HG03432 (cell line): Measurements from ENCODE around the gene LTBP3.

ENCODE experiments used
- ATAC-seq: cut with Tn5 transposase; IDR thresholded peaks from one replicate; pipeline ENCODE4 v1.9.1; 2021; ENCODE audit warnings: mild to moderate bottlenecking, moderate library complexity; ENCODE audit not compliant: unreplicated experiment

The LTBP3 gene

DNA sequence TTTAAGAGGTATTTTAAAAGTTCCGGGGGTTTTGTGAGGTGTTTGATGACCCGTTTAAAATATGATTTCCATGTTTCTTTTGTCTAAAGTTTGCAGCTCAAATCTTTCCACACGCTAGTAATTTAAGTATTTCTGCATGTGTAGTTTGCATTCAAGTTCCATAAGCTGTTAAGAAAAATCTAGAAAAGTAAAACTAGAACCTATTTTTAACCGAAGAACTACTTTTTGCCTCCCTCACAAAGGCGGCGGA is 59.5 kb downstream of the LTBP3 start:
- no peak for ATAC-seq

DNA sequence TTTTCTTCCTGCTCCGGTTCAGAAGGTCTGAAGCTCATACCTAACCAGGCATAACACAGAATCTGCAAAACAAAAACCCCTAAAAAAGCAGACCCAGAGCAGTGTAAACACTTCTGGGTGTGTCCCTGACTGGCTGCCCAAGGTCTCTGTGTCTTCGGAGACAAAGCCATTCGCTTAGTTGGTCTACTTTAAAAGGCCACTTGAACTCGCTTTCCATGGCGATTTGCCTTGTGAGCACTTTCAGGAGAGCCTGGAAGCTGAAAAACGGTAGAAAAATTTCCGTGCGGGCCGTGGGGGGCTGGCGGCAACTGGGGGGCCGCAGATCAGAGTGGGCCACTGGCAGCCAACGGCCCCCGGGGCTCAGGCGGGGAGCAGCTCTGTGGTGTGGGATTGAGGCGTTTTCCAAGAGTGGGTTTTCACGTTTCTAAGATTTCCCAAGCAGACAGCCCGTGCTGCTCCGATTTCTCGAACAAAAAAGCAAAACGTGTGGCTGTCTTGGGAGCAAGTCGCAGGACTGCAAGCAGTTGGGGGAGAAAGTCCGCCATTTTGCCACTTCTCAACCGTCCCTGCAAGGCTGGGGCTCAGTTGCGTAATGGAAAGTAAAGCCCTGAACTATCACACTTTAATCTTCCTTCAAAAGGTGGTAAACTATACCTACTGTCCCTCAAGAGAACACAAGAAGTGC is 60.0 kb downstream of the LTBP3 start:
- ATAC-seq: no peak

DNA sequence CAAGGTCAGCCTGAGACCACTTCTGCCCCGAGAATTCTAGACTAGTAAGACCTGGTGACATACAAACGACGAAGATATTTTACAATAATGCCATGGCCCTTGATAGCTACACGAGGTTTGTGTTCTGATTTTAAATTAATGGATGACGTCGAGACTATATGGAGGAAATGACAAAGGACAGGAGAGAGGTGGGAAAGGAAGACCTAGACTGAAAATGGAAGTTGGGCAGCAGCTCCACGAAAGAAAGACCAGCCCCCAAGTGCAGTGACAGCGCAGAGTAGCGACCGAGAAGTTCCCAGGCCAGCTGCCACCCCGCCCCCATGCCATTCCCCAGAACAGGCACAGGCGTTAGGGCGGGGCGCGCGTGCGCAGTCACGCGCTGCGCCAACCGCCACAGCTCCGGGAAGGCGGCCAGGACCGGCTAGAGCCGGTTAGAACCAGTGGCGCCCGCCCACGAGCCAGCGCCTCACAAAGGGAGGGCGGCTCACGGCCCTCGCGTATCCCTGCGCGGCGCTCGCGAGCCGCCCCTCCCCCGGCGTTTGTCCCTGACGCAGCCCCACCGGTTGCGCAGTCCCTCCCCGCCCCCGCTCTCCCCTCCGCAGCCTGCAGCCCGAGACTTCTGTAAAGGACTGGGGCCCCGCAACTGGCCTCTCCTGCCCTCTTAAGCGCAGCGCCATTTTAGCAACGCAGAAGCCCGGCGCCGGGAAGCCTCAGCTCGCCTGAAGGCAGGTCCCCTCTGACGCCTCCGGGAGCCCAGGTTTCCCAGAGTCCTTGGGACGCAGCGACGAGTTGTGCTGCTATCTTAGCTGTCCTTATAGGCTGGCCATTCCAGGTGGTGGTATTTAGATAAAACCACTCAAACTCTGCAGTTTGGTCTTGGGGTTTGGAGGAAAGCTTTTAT is 60.8 kb downstream of the LTBP3 start:
- ATAC-seq: peak; percentile 64

DNA sequence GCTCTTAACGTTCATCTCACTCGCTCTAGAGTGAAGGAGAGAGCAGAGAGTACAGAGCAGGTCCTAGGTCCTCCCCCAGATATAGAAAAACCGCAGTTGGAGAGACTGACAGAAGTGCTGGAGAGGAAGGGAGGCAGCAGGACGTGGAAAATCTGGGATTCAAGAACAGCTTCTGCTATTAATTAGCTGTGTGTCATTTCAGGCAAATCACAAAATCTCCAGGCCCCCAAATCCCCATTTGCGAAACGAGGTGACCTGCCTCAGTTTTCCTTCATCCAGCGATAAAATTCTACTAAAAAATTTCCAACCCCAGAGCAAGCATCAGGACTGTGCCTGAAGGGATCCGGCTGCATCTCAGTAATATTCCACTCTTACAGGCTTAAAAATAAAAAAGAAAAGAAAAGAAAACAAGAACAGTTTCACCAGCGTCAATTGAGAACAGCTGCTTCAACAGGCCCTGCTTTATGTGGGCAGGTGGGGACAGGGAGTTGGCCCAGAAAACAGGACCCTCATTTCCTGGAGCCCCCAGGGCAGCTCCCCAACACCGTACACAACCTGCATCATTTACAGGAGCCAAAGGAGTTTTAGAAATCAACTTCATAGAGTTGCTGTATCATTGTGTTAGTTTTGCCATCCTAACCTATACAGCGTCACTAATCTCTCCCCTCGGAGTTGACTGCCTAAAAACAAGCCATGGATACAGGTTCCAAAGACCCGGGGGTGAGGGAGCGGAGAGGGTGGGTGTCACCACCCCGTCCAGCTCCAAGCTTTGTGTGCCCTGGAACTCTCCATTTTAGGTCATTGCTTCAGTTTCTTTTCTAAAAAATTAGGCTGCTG is 61.6 kb downstream of the LTBP3 start:
- no peak for ATAC-seq

DNA sequence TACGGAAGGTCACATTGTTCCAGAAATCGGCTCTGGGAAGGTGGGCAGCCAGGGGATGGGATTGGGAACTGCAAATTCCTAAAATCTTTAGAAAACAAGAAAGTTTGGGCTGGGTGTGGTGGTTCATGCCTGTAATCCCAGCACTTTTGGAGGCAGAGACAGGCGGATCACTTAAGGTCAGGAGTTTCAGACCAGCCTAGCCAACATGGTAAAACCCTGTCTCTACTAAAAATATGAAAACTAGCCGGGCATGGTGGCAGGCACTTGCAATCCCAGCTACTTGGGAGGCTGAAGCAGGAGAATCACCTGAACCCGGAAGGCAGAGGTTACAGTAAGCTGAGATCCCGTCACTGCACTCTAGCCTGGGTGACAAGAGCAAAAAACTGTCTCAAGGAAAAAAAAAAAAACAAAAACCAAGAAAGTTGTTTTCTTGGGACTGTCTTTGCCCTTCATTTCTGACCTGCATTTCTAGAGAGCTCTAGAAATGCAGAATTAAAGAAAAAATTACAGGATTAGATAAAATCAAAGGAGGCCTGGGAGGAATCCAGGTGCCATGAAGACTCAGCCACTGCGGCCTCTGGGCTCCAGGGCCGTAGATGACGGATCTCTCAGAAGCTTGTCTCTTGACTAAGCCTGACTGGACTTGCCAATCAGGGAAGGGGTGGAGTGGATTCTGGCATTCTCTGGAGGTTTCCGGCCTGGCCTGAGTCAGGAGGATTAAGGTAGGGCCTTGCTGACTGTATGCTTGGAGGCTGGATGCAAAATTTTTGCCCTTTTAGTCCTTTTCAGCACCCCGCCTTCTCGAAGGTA is 64.6 kb downstream of the LTBP3 start:
- no peak for ATAC-seq

DNA sequence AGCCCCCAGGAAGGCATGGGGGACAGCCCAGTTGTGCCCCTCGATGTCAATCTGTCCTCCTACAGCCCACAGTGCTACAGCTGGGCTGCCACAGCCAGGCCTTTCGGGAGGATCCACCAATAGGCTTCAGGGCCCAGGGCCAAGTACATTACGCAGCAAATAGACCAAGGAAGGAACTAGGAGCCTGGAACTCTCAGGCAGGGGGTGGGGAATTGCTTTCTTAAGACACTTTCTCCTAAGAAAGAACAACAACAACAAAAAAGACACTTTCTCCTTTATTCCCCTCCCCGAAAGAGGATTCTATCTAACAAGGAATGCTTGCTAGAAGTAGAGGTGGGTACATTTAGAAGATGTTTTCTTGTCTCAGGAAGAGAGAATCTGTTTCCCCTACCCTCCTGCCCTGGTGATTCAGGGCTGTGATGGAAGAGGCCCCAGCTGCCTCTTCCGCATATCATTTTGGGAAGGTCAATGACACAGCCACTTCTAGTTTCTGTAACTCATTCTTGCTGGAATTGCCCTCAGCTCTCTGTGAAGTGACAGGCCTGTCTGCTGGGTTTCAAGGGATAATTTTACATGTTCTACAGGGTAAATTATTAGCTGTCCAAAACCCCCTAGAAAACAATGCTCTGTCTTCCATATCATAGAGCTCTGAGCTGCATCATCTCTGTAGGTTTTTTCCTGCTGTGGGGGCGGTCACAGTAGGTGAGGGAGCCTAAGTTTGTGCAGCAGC is 65.4 kb downstream of the LTBP3 start:
- peak; percentile 27 for ATAC-seq

DNA sequence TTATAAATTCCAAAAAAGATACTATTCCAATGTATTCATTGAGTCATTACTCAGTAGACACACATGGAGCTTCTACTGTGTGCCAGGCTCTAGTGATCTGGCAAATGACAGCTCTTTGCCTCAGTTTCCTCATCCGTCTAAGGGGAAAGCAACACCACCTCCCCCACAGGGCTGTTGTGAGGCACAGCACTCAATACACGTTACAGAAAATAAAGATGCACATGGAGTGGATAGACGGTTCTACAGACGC is 65.8 kb downstream of the LTBP3 start:
- no peak for ATAC-seq

DNA sequence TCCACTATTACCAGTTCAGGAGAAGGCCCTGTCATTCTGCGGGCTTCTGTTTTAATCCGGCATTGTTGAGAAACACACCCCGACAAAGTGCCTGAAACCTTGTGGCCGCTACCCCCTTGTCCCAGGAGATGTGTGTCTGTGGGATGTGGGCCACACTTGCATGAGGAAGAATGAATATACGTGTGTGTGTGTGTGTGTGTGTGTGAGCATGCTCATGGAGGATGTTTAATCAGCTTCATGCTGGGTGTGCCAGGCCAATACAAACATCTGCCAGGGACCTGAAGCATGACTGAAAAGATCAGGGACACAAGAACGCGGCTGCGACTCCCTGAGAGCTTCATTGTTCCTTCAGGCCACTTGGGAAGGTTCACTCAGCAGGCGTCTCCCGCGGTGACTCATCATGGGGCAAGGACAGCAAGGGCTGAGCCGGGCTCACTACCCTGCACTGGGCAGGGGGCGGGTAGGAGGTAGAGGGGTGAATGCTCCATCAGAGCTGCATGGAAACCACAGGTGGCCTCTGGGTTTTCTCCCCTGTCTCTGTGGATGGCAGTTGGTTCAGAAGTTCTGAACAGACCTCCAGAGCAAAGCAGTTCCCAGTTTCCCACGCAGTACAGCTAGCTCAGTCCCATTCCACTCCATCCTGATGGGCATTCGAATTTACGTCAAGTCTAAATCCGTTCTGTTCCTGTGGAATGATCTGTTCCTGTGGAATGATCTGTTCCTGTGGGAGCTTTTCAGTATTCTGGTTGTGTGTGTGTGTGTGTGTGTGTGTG is 66.4 kb downstream of the LTBP3 start:
- ATAC-seq: no peak

DNA sequence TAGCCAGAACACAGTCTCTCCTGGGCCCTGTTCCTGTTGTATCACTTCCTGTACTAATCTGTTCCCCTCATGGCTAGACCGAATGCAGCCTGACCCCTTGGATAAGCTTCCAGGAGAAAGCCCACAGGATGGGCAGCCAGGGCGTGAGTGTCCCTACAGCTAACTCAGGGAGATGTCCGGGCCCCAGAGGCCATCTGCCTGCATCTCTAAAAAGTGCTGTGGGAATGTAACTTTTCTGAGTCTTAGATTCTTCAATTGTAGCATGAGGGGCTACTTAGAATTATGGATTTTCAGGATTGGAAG is 67.0 kb downstream of the LTBP3 start:
- ATAC-seq: no peak

DNA sequence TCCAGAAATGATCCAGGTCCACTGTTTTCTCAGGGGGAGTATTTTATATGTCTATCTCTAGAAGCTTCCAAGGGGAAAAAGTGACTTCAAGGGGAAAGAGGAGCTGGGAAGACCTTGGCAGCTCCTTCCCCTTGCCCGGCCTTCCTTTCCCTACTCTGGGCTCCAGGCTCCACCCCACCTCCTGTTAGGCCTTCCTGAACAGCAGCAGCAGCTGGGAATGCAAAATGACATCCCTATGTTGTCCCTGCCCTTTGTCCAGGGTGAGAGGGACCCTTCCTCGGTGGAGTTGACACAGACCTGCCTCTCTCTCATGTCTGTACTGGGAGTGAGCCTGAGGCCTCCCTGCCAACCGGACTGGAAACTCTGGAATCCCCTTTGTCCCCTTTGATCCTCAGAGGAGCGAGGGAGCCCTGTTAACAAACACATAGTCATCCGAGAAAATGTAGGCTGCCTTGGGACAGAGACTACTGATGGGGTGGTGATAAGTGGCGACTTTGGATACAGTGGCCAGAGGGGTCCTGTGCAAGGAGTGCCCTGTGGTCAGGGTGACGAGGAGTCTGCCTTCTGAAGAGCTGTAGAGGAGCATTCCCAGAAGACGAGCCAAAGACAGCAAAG is 68.3 kb downstream of the LTBP3 start:
- ATAC-seq: no peak

DNA sequence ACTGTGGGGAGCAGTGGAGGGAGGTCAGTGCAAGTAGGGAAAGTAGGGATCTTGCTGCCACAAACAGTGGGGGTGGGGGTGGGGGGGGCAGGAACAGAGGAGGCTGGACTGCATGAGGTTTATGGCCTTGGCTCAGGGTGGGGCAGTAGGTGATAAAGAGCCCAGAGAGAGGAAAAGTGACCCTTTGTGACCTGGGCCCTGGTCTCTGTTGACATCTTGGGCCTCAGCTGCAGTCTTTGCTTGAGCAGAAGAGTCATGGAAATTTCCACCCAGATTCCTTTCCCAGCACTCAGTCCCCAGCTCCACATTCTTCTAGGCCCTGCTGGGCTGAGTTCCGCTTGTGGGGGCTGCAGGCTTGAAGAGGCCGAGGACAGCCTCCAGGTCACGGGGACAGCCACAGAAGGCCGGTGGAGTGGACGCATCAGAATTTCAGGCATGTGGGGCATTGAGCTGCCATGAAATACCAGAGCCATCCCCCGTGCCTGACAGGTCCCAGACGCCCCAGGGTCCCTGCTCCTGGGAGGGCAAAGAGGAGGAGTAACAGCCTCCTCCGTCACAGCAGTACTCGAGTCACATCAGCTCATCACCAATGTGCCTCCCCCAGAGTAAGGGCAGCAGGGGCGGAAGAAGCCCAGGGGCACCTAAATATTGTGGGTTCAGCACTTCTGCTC is 69.0 kb downstream of the LTBP3 start:
- no peak for ATAC-seq
